ENCODE measurements around the gene GPR15.

Gene GPR15

DNA sequence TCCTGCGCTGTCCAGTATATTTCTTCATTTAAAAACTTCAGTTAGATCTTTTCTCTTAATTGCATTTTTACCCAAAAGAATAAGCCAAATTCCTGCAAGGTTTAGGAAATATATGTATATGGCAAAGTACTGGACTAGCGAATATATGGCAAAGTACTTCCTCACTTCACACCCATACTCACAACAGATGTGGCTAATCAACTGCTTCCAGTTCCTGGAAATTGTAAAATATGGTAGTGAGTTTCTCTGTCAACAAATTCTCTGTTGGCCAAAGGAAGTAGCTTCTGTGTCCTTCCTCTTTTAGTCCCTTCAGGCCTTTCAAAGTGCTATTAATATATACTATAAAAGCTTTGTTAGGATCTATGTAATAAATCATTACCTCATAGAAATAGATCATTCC is 22.0 kb downstream of the GPR15 start:
- TF ChIP-seq TAF1 (IDR thresholded peaks at IDR 0.05; ENCODE audit: borderline replicate concordance, insufficient read depth, low read length): no peak
- TF ChIP-seq, protein P1, sequence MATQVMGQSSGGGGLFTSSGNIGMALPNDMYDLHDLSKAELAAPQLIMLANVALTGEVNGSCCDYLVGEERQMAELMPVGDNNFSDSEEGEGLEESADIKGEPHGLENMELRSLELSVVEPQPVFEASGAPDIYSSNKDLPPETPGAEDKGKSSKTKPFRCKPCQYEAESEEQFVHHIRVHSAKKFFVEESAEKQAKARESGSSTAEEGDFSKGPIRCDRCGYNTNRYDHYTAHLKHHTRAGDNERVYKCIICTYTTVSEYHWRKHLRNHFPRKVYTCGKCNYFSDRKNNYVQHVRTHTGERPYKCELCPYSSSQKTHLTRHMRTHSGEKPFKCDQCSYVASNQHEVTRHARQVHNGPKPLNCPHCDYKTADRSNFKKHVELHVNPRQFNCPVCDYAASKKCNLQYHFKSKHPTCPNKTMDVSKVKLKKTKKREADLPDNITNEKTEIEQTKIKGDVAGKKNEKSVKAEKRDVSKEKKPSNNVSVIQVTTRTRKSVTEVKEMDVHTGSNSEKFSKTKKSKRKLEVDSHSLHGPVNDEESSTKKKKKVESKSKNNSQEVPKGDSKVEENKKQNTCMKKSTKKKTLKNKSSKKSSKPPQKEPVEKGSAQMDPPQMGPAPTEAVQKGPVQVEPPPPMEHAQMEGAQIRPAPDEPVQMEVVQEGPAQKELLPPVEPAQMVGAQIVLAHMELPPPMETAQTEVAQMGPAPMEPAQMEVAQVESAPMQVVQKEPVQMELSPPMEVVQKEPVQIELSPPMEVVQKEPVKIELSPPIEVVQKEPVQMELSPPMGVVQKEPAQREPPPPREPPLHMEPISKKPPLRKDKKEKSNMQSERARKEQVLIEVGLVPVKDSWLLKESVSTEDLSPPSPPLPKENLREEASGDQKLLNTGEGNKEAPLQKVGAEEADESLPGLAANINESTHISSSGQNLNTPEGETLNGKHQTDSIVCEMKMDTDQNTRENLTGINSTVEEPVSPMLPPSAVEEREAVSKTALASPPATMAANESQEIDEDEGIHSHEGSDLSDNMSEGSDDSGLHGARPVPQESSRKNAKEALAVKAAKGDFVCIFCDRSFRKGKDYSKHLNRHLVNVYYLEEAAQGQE (IDR thresholded peaks at IDR 0.05; ENCODE audit: insufficient read depth in 1 of 2, low read depth in 2 of 2, low read length in 2 of 2): no peak
- TF ChIP-seq SIN3A (IDR thresholded peaks at IDR 0.05; ENCODE audit: borderline replicate concordance, insufficient read depth, low read length): no peak
- TF ChIP-seq FOXP2 (optimal IDR thresholded peaks at IDR 0.05; ENCODE audit: borderline replicate concordance, extremely low read depth, extremely low read length, insufficient read depth): no peak
- TF ChIP-seq POLR2AphosphoS5 (IDR thresholded peaks at IDR 0.05; ENCODE audit: low read depth, low read length): no peak

DNA sequence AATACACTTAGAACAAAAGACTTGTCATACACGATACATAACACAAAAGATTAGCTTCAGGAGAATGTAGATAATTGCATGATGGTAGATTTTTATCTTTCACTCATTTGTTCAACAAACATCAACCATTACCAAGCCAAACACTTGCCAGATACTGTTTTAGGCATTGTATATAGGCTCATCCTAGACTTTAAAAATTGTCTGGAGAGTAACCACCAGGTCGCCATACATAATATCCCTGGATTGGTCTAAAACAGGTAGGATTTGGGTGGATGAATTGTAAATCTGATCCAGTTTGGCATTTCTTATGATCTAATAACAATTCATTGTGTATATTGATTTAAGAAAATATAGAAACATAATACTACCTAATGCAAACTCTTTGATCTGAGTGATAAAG is 22.8 kb downstream of the GPR15 start:
- TF ChIP-seq FOXP2 (optimal IDR thresholded peaks at IDR 0.05; ENCODE audit: borderline replicate concordance, extremely low read depth, extremely low read length, insufficient read depth) (no peak), SIN3A (IDR thresholded peaks at IDR 0.05; ENCODE audit: borderline replicate concordance, insufficient read depth, low read length) (no peak), TAF1 (IDR thresholded peaks at IDR 0.05; ENCODE audit: borderline replicate concordance, insufficient read depth, low read length) (no peak), POLR2AphosphoS5 (IDR thresholded peaks at IDR 0.05; ENCODE audit: low read depth, low read length) (no peak)
- TF ChIP-seq, protein P1 (IDR thresholded peaks at IDR 0.05; ENCODE audit: insufficient read depth in 1 of 2, low read depth in 2 of 2, low read length in 2 of 2): no peak

DNA sequence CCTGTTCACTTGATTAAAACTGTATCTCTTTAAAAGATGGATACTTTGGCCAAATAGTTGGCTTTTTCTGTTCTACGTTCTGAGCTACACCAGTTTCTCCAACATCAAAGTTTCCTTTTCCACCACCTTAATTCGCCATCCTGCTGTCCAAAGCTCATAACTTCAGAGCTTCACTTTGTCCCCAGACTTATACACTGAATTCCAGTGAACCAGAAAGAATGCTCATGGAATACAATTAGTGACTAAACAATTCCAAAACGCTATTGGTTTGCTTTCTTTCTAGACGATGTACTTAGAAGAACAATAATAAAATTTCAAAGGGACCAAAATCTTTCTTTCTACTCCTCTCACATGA is 23.2 kb downstream of the GPR15 start:
- TF ChIP-seq POLR2AphosphoS5 (IDR thresholded peaks at IDR 0.05; ENCODE audit: low read depth, low read length): no peak

DNA sequence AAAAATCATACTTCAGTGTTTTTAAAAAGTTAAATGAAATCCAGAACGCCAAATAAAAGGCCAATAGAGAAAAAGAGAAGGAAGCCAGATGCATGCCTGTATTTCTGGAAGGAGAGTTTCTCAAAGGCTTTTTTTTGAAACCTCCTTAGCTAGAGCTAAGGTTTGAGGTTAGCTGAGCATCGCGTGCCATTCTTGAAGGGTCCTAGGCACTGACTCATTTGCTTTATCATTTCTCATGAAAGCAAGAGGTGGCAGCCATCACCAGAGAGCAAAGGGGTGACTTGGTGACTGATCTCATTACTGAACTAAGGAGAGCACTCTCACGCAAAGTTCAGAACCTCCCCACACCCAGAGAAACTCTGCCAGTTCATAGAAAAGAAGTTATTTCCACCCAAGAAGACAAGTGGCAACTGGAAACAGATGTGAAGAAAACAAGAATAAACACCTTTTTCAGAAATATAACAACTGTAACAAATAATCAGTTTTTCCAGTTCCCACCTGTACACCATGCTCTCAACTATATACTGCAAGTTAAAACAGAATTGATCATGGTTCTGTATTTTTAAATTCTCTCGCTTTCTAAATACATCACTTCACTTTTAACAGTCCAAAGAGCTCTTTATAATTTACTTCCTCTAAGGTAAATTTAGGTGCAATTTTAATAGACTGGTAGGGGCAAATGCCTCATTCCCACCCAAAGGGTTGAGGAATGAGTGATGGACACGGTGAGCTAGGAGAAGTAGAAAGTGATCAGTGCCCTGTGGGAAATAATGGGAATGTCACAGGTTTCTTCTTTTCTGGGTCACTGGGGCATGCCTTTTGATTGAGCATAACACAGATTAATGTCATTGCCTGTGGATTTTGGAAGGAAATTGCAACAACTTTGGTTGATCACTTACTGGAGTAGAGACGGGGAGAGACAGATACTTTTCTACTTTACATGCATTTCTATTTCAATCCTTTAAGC is 24.7 kb downstream of the GPR15 start:
- TF ChIP-seq TAF1 (IDR thresholded peaks at IDR 0.05; ENCODE audit: borderline replicate concordance, insufficient read depth, low read length) (no peak), POLR2AphosphoS5 (IDR thresholded peaks at IDR 0.05; ENCODE audit: low read depth, low read length) (no peak), FOXP2 (optimal IDR thresholded peaks at IDR 0.05; ENCODE audit: borderline replicate concordance, extremely low read depth, extremely low read length, insufficient read depth) (no peak), SIN3A (IDR thresholded peaks at IDR 0.05; ENCODE audit: borderline replicate concordance, insufficient read depth, low read length) (no peak)
- TF ChIP-seq, protein P1 (IDR thresholded peaks at IDR 0.05; ENCODE audit: insufficient read depth in 1 of 2, low read depth in 2 of 2, low read length in 2 of 2): no peak

DNA sequence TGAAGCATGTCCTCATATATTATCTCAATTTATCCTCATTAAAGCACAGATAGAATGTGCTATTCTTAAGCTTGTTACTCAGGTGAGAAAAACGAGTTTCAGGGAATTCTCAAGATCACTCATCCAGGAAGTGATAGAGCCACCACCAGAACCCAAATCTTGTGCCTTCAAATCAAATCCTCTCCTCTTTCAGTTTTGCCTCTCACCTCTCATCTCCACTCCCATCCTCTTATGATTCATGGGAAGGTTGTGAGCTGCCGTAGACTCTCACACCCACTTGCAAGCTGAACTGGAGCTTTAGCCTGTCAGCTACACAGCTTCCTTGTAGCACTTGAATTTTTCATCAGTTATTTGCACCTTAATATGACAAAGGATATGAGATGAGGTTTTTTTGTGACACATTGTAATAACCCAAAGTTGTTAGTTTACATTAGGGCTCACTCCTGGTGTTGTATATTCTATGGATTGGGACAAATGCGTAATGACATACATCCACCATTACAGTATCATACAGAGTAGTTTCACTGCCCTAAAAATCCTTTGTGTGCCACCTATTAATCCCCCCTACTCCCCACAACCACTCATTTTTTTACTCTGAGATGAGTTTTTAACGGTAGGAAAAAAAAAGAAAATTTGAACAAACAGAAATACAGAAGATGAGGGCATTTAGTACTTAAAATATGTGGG is 25.7 kb downstream of the GPR15 start:
- no peak for TF ChIP-seq POLR2AphosphoS5 (IDR thresholded peaks at IDR 0.05; ENCODE audit: low read depth, low read length)
- no peak for TF ChIP-seq TAF1 (IDR thresholded peaks at IDR 0.05; ENCODE audit: borderline replicate concordance, insufficient read depth, low read length)
- TF ChIP-seq, protein P1 (IDR thresholded peaks at IDR 0.05; ENCODE audit: insufficient read depth in 1 of 2, low read depth in 2 of 2, low read length in 2 of 2): no peak
- TF ChIP-seq FOXP2 (optimal IDR thresholded peaks at IDR 0.05; ENCODE audit: borderline replicate concordance, extremely low read depth, extremely low read length, insufficient read depth): no peak
- no peak for TF ChIP-seq SIN3A (IDR thresholded peaks at IDR 0.05; ENCODE audit: borderline replicate concordance, insufficient read depth, low read length)

All from PFSK-1 (cell line).